Neuronal stem cell (in vitro differentiated cells): Measurements from ENCODE around the gene SLC25A6. TPM values are rescaled to one million over a fixed set of nuclear protein-coding genes. Genes with fewer than 3 reads are reported as not detected.

ENCODE experiments used
- DNase-seq: peaks from one replicate; pipeline ENCODE4 v3.0.0-alpha.2; 2013; ENCODE audit warnings: low spot score
- H2AFZ ChIP-seq: one replicate; pipeline ENCODE4 v1.6.1; 2013; ENCODE audit warnings: mild to moderate bottlenecking, low read length, inconsistent platforms
- H2AK5ac ChIP-seq: 2 replicates; pipeline ENCODE4 v1.6.1; 2013; ENCODE audit warnings: low read depth, mild to moderate bottlenecking, inconsistent platforms, low read length, moderate library complexity, mixed read lengths
- H2BK120ac ChIP-seq: 2 replicates; pipeline ENCODE4 v1.6.1; 2013; ENCODE audit warnings: low read depth, mild to moderate bottlenecking, inconsistent platforms, low read length, moderate library complexity, mixed read lengths
- H2BK12ac ChIP-seq: one replicate; pipeline ENCODE4 v1.6.1; 2013; ENCODE audit warnings: low read length, inconsistent platforms
- H2BK15ac ChIP-seq: 2 replicates; pipeline ENCODE4 v1.6.1; 2013; ENCODE audit warnings: mild to moderate bottlenecking, low read length, inconsistent platforms, mixed read lengths
- H2BK5ac ChIP-seq: one replicate; pipeline ENCODE4 v1.6.1; 2013; ENCODE audit warnings: inconsistent platforms, mild to moderate bottlenecking, low read length, moderate library complexity
- H3K14ac ChIP-seq: one replicate; pipeline ENCODE4 v1.6.1; 2013; ENCODE audit warnings: low read length, inconsistent platforms
- H3K18ac ChIP-seq: 2 replicates; pipeline ENCODE4 v1.6.1; 2013; ENCODE audit warnings: low read length, inconsistent platforms
- H3K23ac ChIP-seq: 2 replicates; pipeline ENCODE4 v1.6.1; 2013; ENCODE audit warnings: low read depth, mild to moderate bottlenecking, mixed read lengths, low read length, inconsistent platforms; ENCODE audit not compliant: poor library complexity
- H3K27ac ChIP-seq: replicated peaks from 3 replicates; pipeline ENCODE4 v1.5.1; 2013; ENCODE audit warnings: low read length, inconsistent platforms
- H3K27me3 ChIP-seq, 3 experiments: 2 replicates each; pipeline ENCODE4 v1.6.1; 2013; ENCODE audit warnings: low read length in 3 of 3, mild to moderate bottlenecking in 2 of 3, inconsistent platforms in 1 of 3, low read depth in 1 of 3, mixed read lengths in 1 of 3, moderate library complexity in 1 of 3; ENCODE audit not compliant: control insufficient read depth in 3 of 3, insufficient read depth in 3 of 3
- H3K36me3 ChIP-seq, 2 donors: replicated peaks in 1 of 2; 2 replicates each; pipeline ENCODE4 v1.6.1; 2013; ENCODE audit warnings: low read length in 2 of 2; ENCODE audit not compliant: control insufficient read depth in 2 of 2, insufficient read depth in 2 of 2
- H3K4ac ChIP-seq: 2 replicates; pipeline ENCODE4 v1.6.1; 2013; ENCODE audit warnings: inconsistent platforms, mild to moderate bottlenecking, low read length, moderate library complexity
- H3K4me1 ChIP-seq, 2 donors: 1 replicate in 1 of 2; 2 replicates in 1 of 2; pipeline ENCODE4 v1.6.1; 2013; ENCODE audit warnings: low read length in 2 of 2, low read depth in 1 of 2; ENCODE audit not compliant: control insufficient read depth in 2 of 2, insufficient read depth in 1 of 2
- H3K4me2 ChIP-seq: one replicate; pipeline ENCODE4 v1.6.1; 2013; ENCODE audit warnings: mild to moderate bottlenecking, low read length, inconsistent platforms; ENCODE audit not compliant: insufficient read depth, poor library complexity, severe bottlenecking
- H3K4me3 ChIP-seq, 2 donors: 2 replicates each; pipeline ENCODE4 v1.5.1; 2013; ENCODE audit warnings: low read length in 2 of 2, mild to moderate bottlenecking in 2 of 2, inconsistent platforms in 1 of 2, moderate library complexity in 1 of 2
- H3K79me1 ChIP-seq: one replicate; pipeline ENCODE4 v1.6.1; 2013; ENCODE audit warnings: low read depth, mild to moderate bottlenecking, inconsistent platforms, low read length, moderate library complexity
- H3K9ac ChIP-seq: one replicate; pipeline ENCODE4 v1.6.1; 2013; ENCODE audit warnings: mild to moderate bottlenecking, low read depth, low read length, inconsistent platforms; ENCODE audit not compliant: poor library complexity
- H3K9me3 ChIP-seq, 2 donors: replicated peaks in 1 of 2; 2 replicates each; pipeline versions ENCODE3 to v1.6.1; 2013; ENCODE audit warnings: low read length in 2 of 2, mild to moderate bottlenecking in 2 of 2, inconsistent platforms in 1 of 2, low read depth in 1 of 2, mixed read lengths in 1 of 2, moderate library complexity in 1 of 2; ENCODE audit not compliant: control insufficient read depth in 2 of 2, insufficient read depth in 1 of 2
- H4K8ac ChIP-seq: one replicate; pipeline ENCODE4 v1.6.1; 2013; ENCODE audit warnings: low read depth, mild to moderate bottlenecking, inconsistent platforms, low read length, moderate library complexity
- H4K91ac ChIP-seq: one replicate; pipeline ENCODE4 v1.6.1; 2013; ENCODE audit warnings: low read length, low read depth, mild to moderate bottlenecking, inconsistent platforms; ENCODE audit not compliant: poor library complexity
- WGBS, 2 donors: extraction: QIAGEN DNeasy Blood & Tissue Kit; methylation state at CpG; one replicate each; pipeline ENCODE4 v1.1.7; 2013; ENCODE audit warnings: missing lambda C conversion rate in 2 of 2, mixed read lengths in 1 of 2; ENCODE audit not compliant: insufficient read length in 2 of 2, insufficient replicate concordance in 1 of 2; ENCODE audit errors: extremely low coverage in 2 of 2; 5-methylcytosine and 5-hydroxymethylcytosine counted together
- polyA plus RNA-seq, 2 experiments: library from polyadenylated mRNA; stranded (reverse); fragments of 200-250 nt; gene quantifications; one replicate each; pipeline ENCODE4 v1.2.3, GENCODE V29; 2013

SLC25A6 gene
- polyA plus RNA-seq (2013, experiment 1 of 2) = 415 TPM
- polyA plus RNA-seq (2013, experiment 2 of 2) = 410 TPM

GRCh38 chrX:1391707-1392375 lies at the start of gene SLC25A6:
SLC25A6 (minus strand) TSS chrX:1392113; CDS start chrX:1392009, 104 bp downstream.
- Histone ChIP-seq H3K4me1 (peaks cover 3 to 9% of the 10 kb centered on the region in 2 donors), H2BK5ac (peak within 1 kb of the TSS; percentile 97), H3K4ac (peak within 1 kb of the TSS; percentile 99), H3K27me3 (no peaks in the 10 kb centered on the region), H4K91ac (peak within 1 kb of the TSS; percentile 100), H3K9ac (peak within 1 kb of the TSS; percentile 100), H4K8ac (peak within 1 kb of the TSS; percentile 97), H3K4me2 (peak within 1 kb of the TSS; percentile 82), H3K79me1 (peaks cover 46% of the 10 kb centered on the region), H3K9me3 (no peaks in the 10 kb centered on the region), H3K23ac (peak within 1 kb of the TSS; percentile 99), H3K4me3 (peak within 1 kb of the TSS; percentile 99 to 100), H3K18ac (peak within 1 kb of the TSS; percentile 100), H3K14ac (peak within 1 kb of the TSS; percentile 96), H2BK120ac (peak within 1 kb of the TSS; percentile 100), H3K36me3 (peaks cover 41 to 64% of the 10 kb centered on the region in 2 donors), H2BK15ac (peak within 1 kb of the TSS; percentile 99), H2BK12ac (peak within 1 kb of the TSS; percentile 58), H2AK5ac (peak within 1 kb of the TSS; percentile 100), H2AFZ (peak within 1 kb of the TSS; percentile 94), H3K27ac (peak within 1 kb of the TSS; percentile 96)
- no CpG with 5 or more reads among the region's 90 CpGs for WGBS, 2 donors
- peak; percentile 98 for DNase-seq

- Histone ChIP-seq H2AFZ (no peak overlapping the region), H3K23ac (no peak overlapping the region), H3K27me3 (no peaks in the 10 kb centered on the region), H3K9ac (no peak overlapping the region), H4K91ac (no peak overlapping the region), H2AK5ac (no peak overlapping the region), H2BK120ac (no peak overlapping the region), H4K8ac (no peak overlapping the region), H2BK12ac (no peak overlapping the region), H3K4me3 (no peak overlapping the region), H3K36me3 (peaks cover 31 to 54% of the 10 kb centered on the region in 2 donors), H3K14ac (no peak overlapping the region), H3K18ac (no peak overlapping the region), H3K4me2 (no peak overlapping the region), H3K27ac (no peak overlapping the region), H2BK15ac (no peak overlapping the region), H3K79me1 (peaks cover 22% of the 10 kb centered on the region), H3K9me3 (peaks cover 15 to 39% of the 10 kb centered on the region in 2 donors), H3K4me1 (no peaks in the 10 kb centered on the region), H3K4ac (no peak overlapping the region), H2BK5ac (no peak overlapping the region)
- no peak for DNase-seq
- no CpG with 5 or more reads among the region's 6 CpGs for WGBS, 2 donors
These were observed 48.6 kb upstream of the SLC25A6 start for GRCh38 chrX:1440506-1440905.

- no peak overlapping the region for H3K4me2 ChIP-seq
- no CpG with 5 or more reads among the region's 20 CpGs for WGBS, 2 donors
- H3K14ac ChIP-seq = no peak overlapping the region
- peaks cover 9% of the 10 kb centered on the region for H3K79me1 ChIP-seq
- H3K36me3 ChIP-seq = peaks cover 42 to 64% of the 10 kb centered on the region in 2 donors
- H2BK5ac ChIP-seq = peak overlapping the region; percentile 71
- no peak overlapping the region for H3K23ac ChIP-seq
- H3K4me1 ChIP-seq = no peaks in the 10 kb centered on the region
- H4K8ac ChIP-seq = no peak overlapping the region
- H2BK120ac ChIP-seq = no peak overlapping the region
- no peak overlapping the region for H3K18ac ChIP-seq
- H3K27ac ChIP-seq = no peak overlapping the region
- no peak overlapping the region for H2BK15ac ChIP-seq
- H2BK12ac ChIP-seq = no peak overlapping the region
- H3K4ac ChIP-seq = no peak overlapping the region
- no peak overlapping the region for H3K9ac ChIP-seq
- no peaks in the 10 kb centered on the region for H3K27me3 ChIP-seq
- H2AFZ ChIP-seq = no peak overlapping the region
- H3K4me3 ChIP-seq = peak overlapping the region in 1 of 2 donors; percentile 10
- H2AK5ac ChIP-seq = no peak overlapping the region
- DNase-seq = no peak
- H3K9me3 ChIP-seq = peaks cover 8 to 29% of the 10 kb centered on the region in 2 donors
- no peak overlapping the region for H4K91ac ChIP-seq
These were observed 43.5 kb upstream of the SLC25A6 start for GRCh38 chrX:1435241-1435895.

GRCh38 chrX:1434871-1435240 lies 42.9 kb upstream of the SLC25A6 start:
- Histone ChIP-seq H2AFZ (no peak overlapping the region), H2BK12ac (no peak overlapping the region), H3K79me1 (peaks cover 9% of the 10 kb centered on the region), H3K4me2 (no peak overlapping the region), H3K9me3 (peaks cover 8 to 29% of the 10 kb centered on the region in 2 donors), H2BK120ac (no peak overlapping the region), H3K9ac (no peak overlapping the region), H3K27me3 (no peaks in the 10 kb centered on the region), H2AK5ac (no peak overlapping the region), H3K36me3 (peaks cover 42 to 67% of the 10 kb centered on the region in 2 donors), H3K4me3 (peak overlapping the region in 1 of 2 donors; percentile 10), H4K8ac (no peak overlapping the region), H4K91ac (no peak overlapping the region), H2BK5ac (no peak overlapping the region), H2BK15ac (no peak overlapping the region), H3K4me1 (no peaks in the 10 kb centered on the region), H3K23ac (no peak overlapping the region), H3K27ac (no peak overlapping the region), H3K14ac (no peak overlapping the region), H3K4ac (no peak overlapping the region), H3K18ac (no peak overlapping the region)
- WGBS, 2 donors = no CpG with 5 or more reads among the region's 22 CpGs
- DNase-seq = no peak
